ENCODE data around the gene MCRIP2. TPM values are rescaled to one million over a fixed set of nuclear protein-coding genes. Genes with fewer than 3 reads are reported as not detected.

Gene MCRIP2
- total and polyA plus RNA-seq, 4 donors = 16.3 to 97.3 (median 61.4) TPM

DNA sequence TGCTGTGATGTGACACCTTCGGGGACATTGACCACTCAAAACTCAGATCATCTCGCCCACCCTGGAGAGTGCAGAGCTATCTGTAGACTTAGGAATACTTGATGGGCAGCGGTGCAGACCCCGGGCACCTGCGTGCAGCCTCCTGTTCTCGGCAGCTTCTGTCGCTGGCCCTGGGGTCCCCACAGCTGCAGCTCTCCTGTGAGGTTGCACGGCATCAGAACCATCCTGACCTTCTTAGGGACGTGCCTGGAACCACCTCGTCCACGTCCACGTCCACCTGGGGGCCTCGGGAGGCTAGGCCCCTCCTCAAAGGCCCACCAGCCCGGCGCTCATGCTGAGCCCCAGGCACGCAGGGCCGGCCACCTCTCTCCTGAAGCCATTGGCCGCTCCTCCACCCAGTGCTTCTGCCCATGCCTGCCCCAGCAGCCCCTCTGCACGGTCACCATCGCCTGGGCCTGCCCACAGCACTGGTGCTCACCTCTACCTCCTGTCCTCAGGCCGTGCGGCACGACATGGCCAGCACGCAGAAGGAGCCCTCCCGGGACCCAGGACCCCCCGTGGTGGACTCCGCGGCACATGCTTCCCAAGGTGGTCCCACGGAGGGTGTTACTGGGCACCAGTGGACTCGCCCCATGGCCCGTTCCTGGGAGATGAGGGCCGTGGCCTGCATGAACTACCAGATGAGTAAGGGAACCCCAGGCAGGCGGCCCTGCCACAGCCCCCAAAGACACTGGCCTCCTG, 13.1 kb upstream of the MCRIP2 start:
- Histone ChIP-seq H3K4me3 (ENCODE audit: low read depth in 1 of 3, low read length in 3 of 3) (no peak overlapping the region), H3K4me1 (ENCODE audit: control insufficient read depth in 4 of 4, insufficient read depth in 4 of 4, low read length in 3 of 4) (peaks cover 29 to 47% (median 42%) of the 10 kb centered on the region in 4 donors), H3K27me3 (ENCODE audit: control insufficient read depth in 4 of 4, insufficient read depth in 4 of 4, low read length in 3 of 4) (no peaks in the 10 kb centered on the region), H3K36me3 (ENCODE audit: control insufficient read depth in 4 of 4, insufficient read depth in 3 of 4, low read depth in 1 of 4, low read length in 3 of 4) (peaks cover 0 to 12% (median 7%) of the 10 kb centered on the region in 4 donors), H3K27ac (ENCODE audit: low read depth in 1 of 2, low read length in 2 of 2) (peak overlapping the region in 1 of 2 donors; percentile 59), H3K9me3 (ENCODE audit: control insufficient read depth in 4 of 4, low read length in 3 of 4) (no peaks in the 10 kb centered on the region), H3K9ac (ENCODE audit: low read depth in 1 of 2, low read length in 2 of 2) (no peak overlapping the region)
- no peak for DNase-seq (ENCODE audit: low spot score)
- no peak for TF ChIP-seq HNF4A (conservative IDR thresholded peaks at IDR 0.05)
- TF ChIP-seq NR2F2 (IDR thresholded peaks at IDR 0.05) = no peak
- TF ChIP-seq, protein P1, sequence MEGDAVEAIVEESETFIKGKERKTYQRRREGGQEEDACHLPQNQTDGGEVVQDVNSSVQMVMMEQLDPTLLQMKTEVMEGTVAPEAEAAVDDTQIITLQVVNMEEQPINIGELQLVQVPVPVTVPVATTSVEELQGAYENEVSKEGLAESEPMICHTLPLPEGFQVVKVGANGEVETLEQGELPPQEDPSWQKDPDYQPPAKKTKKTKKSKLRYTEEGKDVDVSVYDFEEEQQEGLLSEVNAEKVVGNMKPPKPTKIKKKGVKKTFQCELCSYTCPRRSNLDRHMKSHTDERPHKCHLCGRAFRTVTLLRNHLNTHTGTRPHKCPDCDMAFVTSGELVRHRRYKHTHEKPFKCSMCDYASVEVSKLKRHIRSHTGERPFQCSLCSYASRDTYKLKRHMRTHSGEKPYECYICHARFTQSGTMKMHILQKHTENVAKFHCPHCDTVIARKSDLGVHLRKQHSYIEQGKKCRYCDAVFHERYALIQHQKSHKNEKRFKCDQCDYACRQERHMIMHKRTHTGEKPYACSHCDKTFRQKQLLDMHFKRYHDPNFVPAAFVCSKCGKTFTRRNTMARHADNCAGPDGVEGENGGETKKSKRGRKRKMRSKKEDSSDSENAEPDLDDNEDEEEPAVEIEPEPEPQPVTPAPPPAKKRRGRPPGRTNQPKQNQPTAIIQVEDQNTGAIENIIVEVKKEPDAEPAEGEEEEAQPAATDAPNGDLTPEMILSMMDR (IDR thresholded peaks at IDR 0.05; ENCODE audit: low read depth, low read length, missing input control) = no peak
- TF ChIP-seq GABPA (IDR thresholded peaks at IDR 0.05 in 1 of 2, conservative IDR thresholded peaks at IDR 0.05 in 1 of 2) = no peak
- TF ChIP-seq YY1 (IDR thresholded peaks at IDR 0.05) = no peak
- no peak for TF ChIP-seq JUND (IDR thresholded peaks at IDR 0.05)
- WGBS = 94% methylated on average over 33 of the region's 33 CpGs

DNA sequence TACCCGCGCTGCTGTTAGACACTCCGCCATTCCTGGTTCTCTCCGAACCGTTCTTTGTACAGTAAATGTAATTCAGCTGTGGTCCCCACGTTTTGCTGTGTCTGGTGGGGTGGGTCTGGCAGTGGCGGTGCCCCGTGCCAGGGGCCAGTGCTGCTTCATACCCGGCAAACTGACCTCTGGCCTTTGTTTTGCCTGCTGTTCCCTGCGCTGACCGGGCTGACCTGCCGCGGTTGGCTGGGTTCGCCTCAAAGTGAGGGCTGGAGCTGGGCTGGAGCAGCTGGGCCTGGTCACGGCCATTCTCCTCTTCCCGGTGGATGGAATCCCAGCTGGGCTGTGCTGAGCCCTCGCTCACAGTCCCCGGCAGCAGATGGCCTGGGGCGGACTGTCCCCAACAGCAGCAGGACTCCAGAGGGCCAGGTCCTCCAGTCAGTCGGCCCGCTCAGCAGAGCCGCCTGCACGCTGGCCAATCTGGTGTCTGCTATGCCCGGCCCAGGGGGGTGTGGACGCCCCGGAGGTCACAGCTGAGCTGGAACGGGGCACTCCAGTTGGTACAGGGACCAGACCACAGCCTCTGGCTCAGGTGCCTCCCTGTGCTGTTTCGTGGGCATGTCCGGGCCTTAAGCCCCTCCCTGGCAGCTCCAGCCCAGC, 12.3 kb upstream of the MCRIP2 start:
- DNase-seq (ENCODE audit: low spot score) = no peak
- Histone ChIP-seq H3K36me3 (ENCODE audit: control insufficient read depth in 4 of 4, insufficient read depth in 3 of 4, low read depth in 1 of 4, low read length in 3 of 4) (peaks cover 0 to 12% (median 6%) of the 10 kb centered on the region in 4 donors), H3K27me3 (ENCODE audit: control insufficient read depth in 4 of 4, insufficient read depth in 4 of 4, low read length in 3 of 4) (no peaks in the 10 kb centered on the region), H3K27ac (ENCODE audit: low read depth in 1 of 2, low read length in 2 of 2) (peak overlapping the region; percentile 38 to 59), H3K9ac (ENCODE audit: low read depth in 1 of 2, low read length in 2 of 2) (no peak overlapping the region), H3K9me3 (ENCODE audit: control insufficient read depth in 4 of 4, low read length in 3 of 4) (no peaks in the 10 kb centered on the region), H3K4me1 (ENCODE audit: control insufficient read depth in 4 of 4, insufficient read depth in 4 of 4, low read length in 3 of 4) (peaks cover 29 to 47% (median 42%) of the 10 kb centered on the region in 4 donors), H3K4me3 (ENCODE audit: low read depth in 1 of 3, low read length in 3 of 3) (no peak overlapping the region)
- no peak for TF ChIP-seq FOXA2 (IDR thresholded peaks at IDR 0.05)
- peak; percentile 73 for TF ChIP-seq SP1 (IDR thresholded peaks at IDR 0.05)
- TF ChIP-seq RXRA (IDR thresholded peaks at IDR 0.05) = peak; percentile 82 to 84
- TF ChIP-seq NR2F2 (IDR thresholded peaks at IDR 0.05) = peak; percentile 73
- TF ChIP-seq HNF4A (conservative IDR thresholded peaks at IDR 0.05) = peak; percentile 67 to 78
- peak in 1 of 2 donors; percentile 9 for TF ChIP-seq RAD21 (IDR thresholded peaks at IDR 0.05)
- no peak for TF ChIP-seq TAF1 (conservative IDR thresholded peaks at IDR 0.05)
- TF ChIP-seq YY1 (IDR thresholded peaks at IDR 0.05) = peak; percentile 58
- 33% methylated on average over 29 of the region's 29 CpGs for WGBS

DNA sequence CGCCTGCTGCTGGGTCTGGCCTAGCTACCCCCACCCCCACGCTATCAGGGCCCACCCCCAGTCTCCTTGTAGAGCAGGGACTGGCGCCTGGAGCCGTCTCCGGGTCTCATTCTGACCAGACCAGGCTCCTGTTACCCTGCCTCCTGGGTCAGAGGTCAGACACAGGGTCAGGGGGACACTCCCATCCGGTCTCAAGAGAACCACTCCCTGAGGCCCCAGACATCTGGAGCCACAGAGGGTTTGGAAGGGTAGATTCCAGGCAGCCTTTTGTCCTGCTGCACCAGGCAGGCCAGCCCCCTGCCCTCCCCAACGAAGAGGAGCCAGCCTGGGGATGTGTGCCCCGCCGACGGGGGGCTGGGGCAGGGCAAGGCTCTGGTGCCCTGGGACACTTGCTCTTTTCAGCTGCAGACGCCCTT, 11.8 kb upstream of the MCRIP2 start:
- Histone ChIP-seq H3K4me1 (ENCODE audit: control insufficient read depth in 4 of 4, insufficient read depth in 4 of 4, low read length in 3 of 4) (peaks cover 29 to 49% (median 42%) of the 10 kb centered on the region in 4 donors), H3K27ac (ENCODE audit: low read depth in 1 of 2, low read length in 2 of 2) (peak overlapping the region in 1 of 2 donors; percentile 38), H3K27me3 (ENCODE audit: control insufficient read depth in 4 of 4, insufficient read depth in 4 of 4, low read length in 3 of 4) (no peaks in the 10 kb centered on the region), H3K9me3 (ENCODE audit: control insufficient read depth in 4 of 4, low read length in 3 of 4) (no peaks in the 10 kb centered on the region), H3K4me3 (ENCODE audit: low read depth in 1 of 3, low read length in 3 of 3) (no peak overlapping the region), H3K9ac (ENCODE audit: low read depth in 1 of 2, low read length in 2 of 2) (no peak overlapping the region), H3K36me3 (ENCODE audit: control insufficient read depth in 4 of 4, insufficient read depth in 3 of 4, low read depth in 1 of 4, low read length in 3 of 4) (peaks cover 0 to 13% (median 6%) of the 10 kb centered on the region in 4 donors)
- DNase-seq (ENCODE audit: low spot score) = no peak
- WGBS = 49% methylated on average over 11 of the region's 11 CpGs
- TF ChIP-seq SP1 (IDR thresholded peaks at IDR 0.05) (no peak), NR2F2 (IDR thresholded peaks at IDR 0.05) (peak; percentile 88)
